ENCODE data around the gene SLF1. TPM values are rescaled to one million over a fixed set of nuclear protein-coding genes. Genes with fewer than 3 reads are reported as not detected.

Gene SLF1
- total RNA-seq, 1 donor from 2014 or later: 17.4 TPM

DNA sequence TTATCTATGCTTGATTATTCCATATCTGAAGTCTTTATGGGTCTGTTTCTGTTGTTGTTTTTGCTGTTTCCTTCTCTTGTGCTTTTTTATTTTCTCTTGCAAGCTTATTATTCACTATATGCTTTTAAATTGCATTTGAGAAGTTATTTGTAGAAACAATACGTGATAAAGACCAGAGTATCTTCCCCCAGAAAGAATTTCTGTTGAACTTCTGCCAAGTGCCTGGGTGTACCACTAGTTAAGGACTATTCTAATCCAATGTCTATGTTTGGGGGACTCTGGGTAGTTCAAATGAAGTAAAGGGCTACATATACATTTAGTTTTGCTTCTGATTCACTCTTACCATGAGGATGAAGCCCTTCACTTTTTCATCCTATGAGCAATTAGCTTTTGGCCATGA lies 54.3 kb downstream of the SLF1 start:
- no peak for DNase-seq (ENCODE audit: low spot score, unreplicated experiment)
- Mint-ChIP-seq H3K36me3 (ENCODE audit: insufficient read depth) (peaks cover 1% of the 10 kb centered on the region), H3K9me3 (ENCODE audit: low read depth) (no peaks in the 10 kb centered on the region), H3K4me1 (ENCODE audit: low read depth) (no peaks in the 10 kb centered on the region), H3K27ac (no peak overlapping the region), H3K27me3 (no peaks in the 10 kb centered on the region), H3K4me3 (ENCODE audit: low read depth) (no peak overlapping the region)
- no peak for TF ChIP-seq CTCF (IDR thresholded peaks at IDR 0.05; ENCODE audit: unreplicated experiment)

DNA sequence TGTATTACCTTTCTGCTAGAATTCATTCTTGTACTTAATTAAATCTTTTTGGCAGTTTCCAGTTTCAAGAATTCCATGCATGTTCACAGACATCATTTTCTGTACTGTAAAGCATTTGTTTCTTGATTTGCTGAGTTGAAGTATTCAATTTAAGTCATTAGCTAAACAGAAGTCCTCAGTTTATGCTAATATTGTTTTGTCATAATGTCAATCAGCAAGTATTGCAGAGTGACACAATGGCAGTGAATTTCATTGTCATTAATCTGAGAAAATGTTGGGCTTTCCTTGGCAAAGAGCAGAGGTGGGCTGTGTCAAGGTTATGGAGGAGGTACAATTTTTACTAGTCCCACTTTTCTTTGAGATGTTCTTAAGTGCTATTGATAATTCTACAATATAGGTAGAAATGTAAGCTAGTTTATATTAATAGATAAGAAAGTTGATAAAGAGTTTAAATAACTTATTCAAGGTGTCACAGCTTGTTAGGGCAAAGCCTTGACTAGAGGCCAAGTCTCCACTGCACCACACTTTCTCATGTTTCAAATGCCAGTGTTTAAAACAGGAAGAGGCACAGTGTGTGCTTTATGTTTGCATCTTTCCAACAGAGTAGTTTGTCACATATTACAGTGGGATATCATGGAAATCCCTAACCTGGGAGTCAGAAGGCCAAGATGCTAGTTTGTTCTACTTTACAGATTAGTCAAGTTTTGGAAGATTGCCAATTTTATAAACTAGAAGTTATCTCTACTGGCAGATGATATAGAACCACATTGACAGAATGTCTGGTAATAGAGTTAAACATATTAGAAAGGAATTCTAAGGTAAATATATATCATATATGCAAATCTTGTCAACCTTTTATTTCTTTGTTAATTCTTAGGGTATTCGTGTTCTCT lies 56.3 kb downstream of the SLF1 start:
- no peaks in the 10 kb centered on the region for H3K27me3 Mint-ChIP-seq
- no peak overlapping the region for H3K4me3 Mint-ChIP-seq (ENCODE audit: low read depth)
- no peaks in the 10 kb centered on the region for H3K9me3 Mint-ChIP-seq (ENCODE audit: low read depth)
- H3K27ac Mint-ChIP-seq: no peak overlapping the region
- no peak for DNase-seq (ENCODE audit: low spot score, unreplicated experiment)
- H3K36me3 Mint-ChIP-seq (ENCODE audit: insufficient read depth): peaks cover 2% of the 10 kb centered on the region
- no peaks in the 10 kb centered on the region for H3K4me1 Mint-ChIP-seq (ENCODE audit: low read depth)
- no peak for TF ChIP-seq CTCF (IDR thresholded peaks at IDR 0.05; ENCODE audit: unreplicated experiment)

- no peaks in the 10 kb centered on the region for H3K4me1 Mint-ChIP-seq (ENCODE audit: low read depth)
- H3K27me3 Mint-ChIP-seq: no peaks in the 10 kb centered on the region
- no peak for TF ChIP-seq CTCF (IDR thresholded peaks at IDR 0.05; ENCODE audit: unreplicated experiment)
- H3K27ac Mint-ChIP-seq: no peak overlapping the region
- no peak for DNase-seq (ENCODE audit: low spot score, unreplicated experiment)
- H3K36me3 Mint-ChIP-seq (ENCODE audit: insufficient read depth): peaks cover 4% of the 10 kb centered on the region
- no peaks in the 10 kb centered on the region for H3K9me3 Mint-ChIP-seq (ENCODE audit: low read depth)
- H3K4me3 Mint-ChIP-seq (ENCODE audit: low read depth): no peak overlapping the region
Observed at GRCh38 chr5:94675965-94676618, 57.6 kb downstream of the SLF1 start.

GRCh38 chr5:94682814-94683520 lies 64.5 kb downstream of the SLF1 start:
- no peak overlapping the region for H3K27ac Mint-ChIP-seq
- TF ChIP-seq CTCF (IDR thresholded peaks at IDR 0.05; ENCODE audit: unreplicated experiment): no peak
- no peaks in the 10 kb centered on the region for H3K9me3 Mint-ChIP-seq (ENCODE audit: low read depth)
- H3K4me1 Mint-ChIP-seq (ENCODE audit: low read depth): peaks cover 4% of the 10 kb centered on the region
- H3K27me3 Mint-ChIP-seq: no peaks in the 10 kb centered on the region
- H3K36me3 Mint-ChIP-seq (ENCODE audit: insufficient read depth): peaks cover 11% of the 10 kb centered on the region
- no peak for DNase-seq (ENCODE audit: low spot score, unreplicated experiment)
- no peak overlapping the region for H3K4me3 Mint-ChIP-seq (ENCODE audit: low read depth)

- Mint-ChIP-seq H3K27me3 (no peaks in the 10 kb centered on the region), H3K36me3 (ENCODE audit: insufficient read depth) (peaks cover 7% of the 10 kb centered on the region), H3K27ac (no peak overlapping the region), H3K4me1 (ENCODE audit: low read depth) (peaks cover 2% of the 10 kb centered on the region), H3K4me3 (ENCODE audit: low read depth) (no peak overlapping the region), H3K9me3 (ENCODE audit: low read depth) (no peaks in the 10 kb centered on the region)
- no peak for TF ChIP-seq CTCF (IDR thresholded peaks at IDR 0.05; ENCODE audit: unreplicated experiment)
- DNase-seq (ENCODE audit: low spot score, unreplicated experiment): no peak
Observed at GRCh38 chr5:94689908-94690307, 71.4 kb downstream of the SLF1 start.
